Measurements from ENCODE around the gene LLPH. TPM values are rescaled to one million over a fixed set of nuclear protein-coding genes. Genes with fewer than 3 reads are reported as not detected.

The LLPH gene
- total and polyA plus RNA-seq, 2 of the 13 experiments (the other 11 are each of a cell fraction or from before 2014, with no cell fraction given): 4.2 to 25.6 TPM

GRCh38 chr12:66169221-66170170, 38.9 kb upstream of the LLPH start, which contains the start of gene TMBIM4 (continued):
- TF ChIP-seq ZBED4 (CRISPR knock-in tag; IDR thresholded peaks at IDR 0.05; ENCODE audit: borderline replicate concordance): no peak; the same call in none of the 2 replicates
- peak; percentile 79; the same call in 1 of the 2 replicates for TF ChIP-seq ZNF839 (CRISPR knock-in tag; IDR thresholded peaks at IDR 0.05; ENCODE audit: borderline replicate concordance)
- TF ChIP-seq ZBTB40 (IDR thresholded peaks at IDR 0.05): no peak
- TF ChIP-seq ZBTB40 (CRISPR knock-in tag; IDR thresholded peaks at IDR 0.05): peak; percentile 80
- no peak for TF ChIP-seq SRSF4 (IDR thresholded peaks at IDR 0.05; ENCODE audit: low read depth, low read length, poor library complexity, severe bottlenecking)
- TF ChIP-seq ZNF276 (CRISPR knock-in tag; IDR thresholded peaks at IDR 0.05; ENCODE audit: low read depth): peak; percentile 70; the same call in 1 of the 2 replicates
- peak; percentile 76; the same call in 1 of the 2 replicates for TF ChIP-seq ZNF160 (CRISPR knock-in tag; IDR thresholded peaks at IDR 0.05)
- TF ChIP-seq TRIM24 (CRISPR knock-in tag; IDR thresholded peaks at IDR 0.05): no peak
- no peak for TF ChIP-seq MEIS2 (CRISPR knock-in tag; IDR thresholded peaks at IDR 0.05)
- peak; percentile 93 for TF ChIP-seq ZNF253 (CRISPR knock-in tag; IDR thresholded peaks at IDR 0.05; ENCODE audit: borderline replicate concordance)
- TF ChIP-seq MIXL1 (CRISPR knock-in tag; IDR thresholded peaks at IDR 0.05): 0 out of 2 replicates have a peak, but pooled peaks have one; percentile 15
- TF ChIP-seq ZNF367 (CRISPR knock-in tag; IDR thresholded peaks at IDR 0.05; ENCODE audit: borderline replicate concordance): peak; percentile 66; the same call in 1 of the 2 replicates
